ENCODE measurements around the gene TPBGL. TPM values are rescaled to one million over a fixed set of nuclear protein-coding genes. Genes with fewer than 3 reads are reported as not detected.
A peak's percentile ranks its signal among the peaks of the same experiment; 100 is the strongest.

The TPBGL gene
- total RNA-seq, 1 donor from 2014 or later, result not detected

DNA sequence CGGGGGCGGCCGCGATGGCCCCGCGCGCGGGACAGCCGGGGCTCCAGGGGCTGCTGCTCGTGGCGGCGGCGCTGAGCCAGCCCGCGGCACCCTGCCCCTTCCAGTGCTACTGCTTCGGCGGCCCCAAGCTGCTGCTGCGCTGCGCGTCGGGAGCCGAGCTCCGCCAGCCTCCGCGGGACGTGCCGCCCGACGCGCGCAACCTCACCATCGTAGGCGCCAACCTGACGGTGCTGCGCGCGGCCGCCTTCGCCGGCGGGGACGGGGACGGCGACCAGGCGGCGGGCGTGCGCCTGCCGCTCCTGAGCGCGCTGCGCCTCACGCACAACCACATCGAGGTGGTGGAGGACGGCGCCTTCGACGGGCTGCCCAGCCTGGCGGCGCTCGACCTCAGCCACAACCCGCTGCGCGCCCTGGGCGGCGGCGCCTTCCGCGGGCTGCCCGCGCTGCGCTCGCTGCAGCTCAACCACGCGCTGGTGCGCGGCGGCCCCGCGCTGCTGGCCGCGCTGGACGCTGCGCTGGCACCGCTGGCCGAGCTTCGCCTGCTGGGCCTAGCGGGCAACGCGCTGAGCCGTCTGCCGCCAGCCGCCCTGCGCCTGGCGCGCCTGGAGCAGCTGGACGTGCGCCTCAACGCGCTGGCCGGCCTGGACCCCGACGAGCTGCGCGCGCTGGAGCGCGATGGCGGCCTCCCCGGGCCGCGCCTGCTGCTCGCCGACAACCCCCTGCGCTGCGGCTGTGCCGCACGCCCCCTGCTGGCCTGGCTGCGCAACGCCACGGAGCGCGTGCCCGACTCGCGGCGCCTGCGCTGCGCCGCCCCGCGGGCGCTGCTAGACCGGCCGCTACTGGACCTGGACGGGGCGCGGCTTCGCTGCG is 697 bp downstream of the TPBGL start:
- ATAC-seq (ENCODE audit: low read depth), result peak; percentile 97
- Mint-ChIP-seq H3K36me3 (ENCODE audit: low read depth) (no peaks in the 10 kb centered on the region), H3K27ac (no peak overlapping the region), H3K4me3 (peak overlapping the region; percentile 69), H3K9me3 (no peaks in the 10 kb centered on the region), H3K4me1 (peaks cover 10% of the 10 kb centered on the region), H3K27me3 (peaks cover 48% of the 10 kb centered on the region)
- peak; percentile 86 for DNase-seq
- POLR2A ChIA-PET, result no interaction called here
- CTCF ChIA-PET, result interaction anchor here (0.6 to 3.3 kb wide), 12 partner anchors 10 to 312 kb away, joined by 3 to 29 read pairs (median 4); partner anchors contain the start of gene NEU3
- intact Hi-C loops (cut with micrococcal nuclease), result loop anchor here (1.0 kb wide), 2 partner anchors 97 to 101 kb away; no protein-coding TSS in a partner anchor
- TF ChIP-seq, protein P1, sequence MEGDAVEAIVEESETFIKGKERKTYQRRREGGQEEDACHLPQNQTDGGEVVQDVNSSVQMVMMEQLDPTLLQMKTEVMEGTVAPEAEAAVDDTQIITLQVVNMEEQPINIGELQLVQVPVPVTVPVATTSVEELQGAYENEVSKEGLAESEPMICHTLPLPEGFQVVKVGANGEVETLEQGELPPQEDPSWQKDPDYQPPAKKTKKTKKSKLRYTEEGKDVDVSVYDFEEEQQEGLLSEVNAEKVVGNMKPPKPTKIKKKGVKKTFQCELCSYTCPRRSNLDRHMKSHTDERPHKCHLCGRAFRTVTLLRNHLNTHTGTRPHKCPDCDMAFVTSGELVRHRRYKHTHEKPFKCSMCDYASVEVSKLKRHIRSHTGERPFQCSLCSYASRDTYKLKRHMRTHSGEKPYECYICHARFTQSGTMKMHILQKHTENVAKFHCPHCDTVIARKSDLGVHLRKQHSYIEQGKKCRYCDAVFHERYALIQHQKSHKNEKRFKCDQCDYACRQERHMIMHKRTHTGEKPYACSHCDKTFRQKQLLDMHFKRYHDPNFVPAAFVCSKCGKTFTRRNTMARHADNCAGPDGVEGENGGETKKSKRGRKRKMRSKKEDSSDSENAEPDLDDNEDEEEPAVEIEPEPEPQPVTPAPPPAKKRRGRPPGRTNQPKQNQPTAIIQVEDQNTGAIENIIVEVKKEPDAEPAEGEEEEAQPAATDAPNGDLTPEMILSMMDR (IDR thresholded peaks at IDR 0.05), result no peak

DNA sequence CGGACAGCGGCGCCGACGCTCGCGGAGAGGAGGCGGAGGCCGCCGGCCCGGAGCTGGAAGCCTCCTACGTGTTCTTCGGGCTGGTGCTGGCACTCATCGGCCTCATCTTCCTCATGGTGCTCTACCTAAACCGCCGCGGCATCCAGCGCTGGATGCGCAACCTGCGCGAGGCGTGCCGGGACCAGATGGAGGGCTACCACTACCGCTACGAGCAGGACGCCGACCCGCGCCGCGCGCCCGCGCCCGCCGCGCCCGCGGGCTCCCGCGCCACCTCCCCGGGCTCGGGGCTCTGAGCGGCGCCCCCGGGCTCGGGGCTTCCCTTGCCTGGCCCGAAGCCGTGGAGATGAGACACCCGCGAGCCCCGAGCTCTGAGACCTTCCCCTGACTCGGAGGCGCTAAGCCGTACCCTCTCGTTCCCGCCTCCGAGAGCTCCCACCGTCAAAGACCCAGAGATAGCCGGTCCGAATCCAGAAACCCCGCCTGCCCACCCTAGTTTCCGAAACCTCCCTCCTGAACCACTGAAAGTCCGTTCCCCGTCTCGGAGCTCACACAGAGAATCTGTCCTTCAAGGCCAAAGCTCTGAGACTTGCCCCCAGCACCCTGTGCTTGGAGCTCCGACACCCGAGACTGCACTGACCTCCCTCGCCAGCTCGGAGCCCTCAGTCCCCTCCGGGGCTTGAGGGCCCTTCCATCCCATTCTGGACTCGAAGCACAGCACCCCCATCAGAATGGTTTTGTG is 1.5 kb downstream of the TPBGL start:
- Mint-ChIP-seq H3K36me3 (ENCODE audit: low read depth) (no peaks in the 10 kb centered on the region), H3K9me3 (no peaks in the 10 kb centered on the region), H3K27me3 (peaks cover 44% of the 10 kb centered on the region), H3K4me1 (peaks cover 10% of the 10 kb centered on the region), H3K4me3 (peak overlapping the region; percentile 73), H3K27ac (no peak overlapping the region)
- TF ChIP-seq, protein P1 (IDR thresholded peaks at IDR 0.05), result no peak
- ATAC-seq (ENCODE audit: low read depth) (peak; percentile 29), DNase-seq (no peak)
- CTCF ChIA-PET, result interaction anchor here (1.0 to 3.3 kb wide), 8 partner anchors 9 to 312 kb away, joined by 3 to 29 read pairs (median 4); no protein-coding TSS in a partner anchor
- intact Hi-C loops (cut with micrococcal nuclease), result loop anchor here (1.0 kb wide), 2 partner anchors 98 to 102 kb away; no protein-coding TSS in a partner anchor
- POLR2A ChIA-PET, result no interaction called here

DNA sequence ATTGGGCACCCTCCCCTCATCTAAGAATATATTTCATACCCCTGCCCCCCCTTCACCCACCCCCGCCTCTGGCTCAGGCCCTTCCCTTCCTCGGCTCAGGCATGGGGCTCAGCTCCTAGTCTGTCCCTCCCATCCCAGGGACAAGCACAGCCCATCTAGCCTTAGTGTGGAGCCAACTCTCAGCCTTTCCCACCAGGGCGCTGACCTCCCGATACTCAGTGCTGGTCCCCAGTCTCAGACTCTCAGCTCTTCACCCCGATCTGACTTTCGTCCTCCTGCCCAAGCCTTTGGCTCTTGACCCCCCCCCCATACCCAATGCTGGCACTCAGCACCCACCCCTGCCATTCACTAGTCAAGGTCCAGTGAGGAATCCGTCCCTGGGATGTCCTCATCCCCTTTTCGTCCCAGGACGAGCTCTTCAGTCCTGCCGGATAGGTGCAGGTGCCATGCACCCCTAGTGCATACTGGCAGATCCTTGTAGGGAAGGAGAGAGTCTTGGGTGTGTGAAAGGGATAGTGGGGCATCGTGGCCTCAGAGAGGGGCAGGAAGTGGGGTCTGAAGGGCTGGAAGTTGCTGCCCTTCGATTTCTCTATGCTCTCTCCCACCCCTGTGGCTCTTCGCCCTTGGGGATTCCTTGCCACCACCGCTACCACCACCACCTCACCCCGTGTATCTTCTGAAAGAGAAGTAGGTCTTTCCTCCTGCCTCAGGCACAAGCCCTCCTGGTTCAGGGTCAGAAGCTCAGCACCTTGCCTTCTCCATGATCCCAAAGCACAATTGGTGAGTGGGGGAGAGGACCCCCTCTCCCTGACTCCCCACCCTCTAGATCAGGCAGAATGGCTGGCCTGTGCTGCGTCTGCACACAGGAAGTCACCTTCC is 2.4 kb downstream of the TPBGL start:
- POLR2A ChIA-PET, result no interaction called here
- no peak for DNase-seq
- CTCF ChIA-PET, result interaction anchor here (1.0 to 3.3 kb wide), 5 partner anchors 8 to 313 kb away, joined by 4 to 29 read pairs (median 6); no protein-coding TSS in a partner anchor
- ATAC-seq (ENCODE audit: low read depth), result no peak
- Mint-ChIP-seq H3K9me3 (no peaks in the 10 kb centered on the region), H3K36me3 (ENCODE audit: low read depth) (no peaks in the 10 kb centered on the region), H3K27ac (no peak overlapping the region), H3K4me3 (peak overlapping the region; percentile 73), H3K27me3 (peaks cover 36% of the 10 kb centered on the region), H3K4me1 (peaks cover 10% of the 10 kb centered on the region)
- intact Hi-C loops (cut with micrococcal nuclease), result no loop called here
- TF ChIP-seq, protein P1 (IDR thresholded peaks at IDR 0.05), result no peak

DNA sequence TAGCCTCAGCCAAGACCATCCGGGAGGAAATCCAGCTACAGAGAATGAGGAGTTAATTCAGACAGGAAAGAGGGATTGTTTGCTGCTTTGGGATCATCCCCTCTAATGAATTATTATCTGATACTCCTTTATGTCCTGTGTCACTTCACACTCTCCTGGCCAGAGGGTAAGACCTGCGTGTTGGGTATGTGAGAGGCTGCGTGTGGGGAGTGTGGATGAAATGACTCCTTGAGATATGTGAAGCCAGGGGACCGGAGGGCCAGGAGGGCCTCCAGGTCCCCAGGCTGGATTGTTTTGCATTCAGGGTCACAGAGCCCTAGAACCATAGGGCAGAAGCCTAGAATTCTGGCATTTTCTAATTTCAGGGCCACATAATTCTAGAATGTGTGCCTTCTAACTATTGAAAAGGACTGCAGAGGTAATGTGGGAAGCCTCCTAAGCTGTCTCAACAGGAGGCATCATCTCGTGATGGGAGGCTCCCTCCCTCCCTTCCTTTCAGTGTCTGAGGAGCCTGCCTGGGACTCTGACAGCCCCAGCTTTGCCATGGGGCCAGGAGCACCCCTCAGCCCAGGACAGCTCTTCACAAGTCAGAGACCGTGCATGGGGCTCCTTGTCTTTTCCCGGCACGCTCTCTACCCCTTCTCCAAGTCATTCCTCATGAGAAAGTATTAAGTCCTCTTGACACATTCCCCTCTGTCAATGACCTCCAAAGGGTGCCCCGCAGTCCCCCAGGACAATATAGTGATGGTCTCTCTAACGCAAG is 3.7 kb downstream of the TPBGL start:
- ChIA-PET POLR2A (no interaction called here), CTCF (interaction anchor here (1.0 to 2.2 kb wide), 3 partner anchors 31 to 315 kb away, joined by 3 to 12 read pairs (median 3); no protein-coding TSS in a partner anchor)
- intact Hi-C loops (cut with micrococcal nuclease), result no loop called here
- Mint-ChIP-seq H3K27me3 (peaks cover 33% of the 10 kb centered on the region), H3K9me3 (no peaks in the 10 kb centered on the region), H3K27ac (no peak overlapping the region), H3K36me3 (ENCODE audit: low read depth) (no peaks in the 10 kb centered on the region), H3K4me3 (no peak overlapping the region), H3K4me1 (peaks cover 10% of the 10 kb centered on the region)
- ATAC-seq (ENCODE audit: low read depth), result no peak
- TF ChIP-seq, protein P1 (IDR thresholded peaks at IDR 0.05), result no peak
- no peak for DNase-seq

Measured in activated B cell treated with CpG ODN at 0.5 μM for 24 hours (primary cell).